CD14-positive monocyte (primary cell): Measurements from ENCODE around the gene NEDD4L. TPM values are rescaled to one million over a fixed set of nuclear protein-coding genes. Genes with fewer than 3 reads are reported as not detected.

ENCODE experiments used
- DNase-seq, 3 donors: peaks; one replicate each; pipeline ENCODE4 v3.0.0-alpha.2; 2011 to 2022
- H2AFZ ChIP-seq: 2 replicates; pipeline ENCODE4 v1.6.0; 2012; ENCODE audit warnings: mild to moderate bottlenecking, low read depth, low read length, inconsistent platforms; ENCODE audit not compliant: insufficient read depth, poor library complexity, severe bottlenecking
- H3K27ac ChIP-seq, 2 donors: 1 replicate in 1 of 2; 2 replicates in 1 of 2; pipeline ENCODE4 v1.5.1; 2012 to 2013; ENCODE audit warnings: low read length in 2 of 2, control low read depth in 1 of 2, inconsistent platforms in 1 of 2, low read depth in 1 of 2, mild to moderate bottlenecking in 1 of 2
- H3K27me3 ChIP-seq, 2 donors: one replicate each; pipeline versions ENCODE4 v1.6.0 to v1.6.1; 2011 to 2013; ENCODE audit warnings: low read length in 2 of 2; ENCODE audit not compliant: control insufficient read depth in 2 of 2, insufficient read depth in 2 of 2
- H3K36me3 ChIP-seq, 2 donors: replicated peaks in 1 of 2; 1 replicate in 1 of 2; 2 replicates in 1 of 2; pipeline versions ENCODE4 v1.5.1 to v1.6.1; 2012 to 2013; ENCODE audit warnings: low read length in 2 of 2, control low read depth in 1 of 2, inconsistent platforms in 1 of 2, mild to moderate bottlenecking in 1 of 2; ENCODE audit not compliant: insufficient read depth in 2 of 2, control insufficient read depth in 1 of 2
- H3K4me1 ChIP-seq, 2 donors: 1 replicate in 1 of 2; 2 replicates in 1 of 2; pipeline versions ENCODE4 v1.5.1 to v1.6.1; 2012 to 2013; ENCODE audit warnings: low read length in 2 of 2, control low read depth in 1 of 2, inconsistent platforms in 1 of 2, mild to moderate bottlenecking in 1 of 2, moderate library complexity in 1 of 2; ENCODE audit not compliant: insufficient read depth in 2 of 2, control insufficient read depth in 1 of 2
- H3K4me2 ChIP-seq: replicated peaks from 2 replicates; pipeline ENCODE3; 2012; ENCODE audit warnings: low read length, moderate library complexity, mild to moderate bottlenecking; ENCODE audit not compliant: poor library complexity, severe bottlenecking; ENCODE audit errors: extremely low read depth
- H3K4me3 ChIP-seq, 3 experiments: fragments of 200-600 bp in 1 of 3; sonication (generic) in 1 of 3; replicated peaks in 1 of 3; 1 replicate in 2 of 3; 2 replicates in 1 of 3; pipeline ENCODE4 v1.5.1; 2011 to 2013; ENCODE audit warnings: low read length in 3 of 3, mild to moderate bottlenecking in 3 of 3, control low read depth in 2 of 3, low read depth in 2 of 3, inconsistent platforms in 1 of 3, moderate library complexity in 1 of 3
- H3K79me2 ChIP-seq: 2 replicates; pipeline ENCODE4 v1.6.0; 2012; ENCODE audit warnings: mild to moderate bottlenecking, control low read depth, inconsistent platforms, low read length, moderate library complexity; ENCODE audit not compliant: insufficient read depth
- H3K9ac ChIP-seq: 2 replicates; pipeline ENCODE4 v1.6.0; 2017; ENCODE audit warnings: low read length, mild to moderate bottlenecking; ENCODE audit not compliant: insufficient read depth, poor library complexity, severe bottlenecking
- H3K9me3 ChIP-seq, 2 donors: replicated peaks in 1 of 2; 1 replicate in 1 of 2; 2 replicates in 1 of 2; pipeline versions ENCODE4 v1.5.1 to v1.6.1; 2012 to 2013; ENCODE audit warnings: low read length in 2 of 2, control low read depth in 1 of 2; ENCODE audit not compliant: control insufficient read depth in 1 of 2, insufficient read depth in 1 of 2
- H4K20me1 ChIP-seq: 2 replicates; pipeline ENCODE4 v1.6.0; 2012; ENCODE audit warnings: mild to moderate bottlenecking, low read length, control low read depth, moderate library complexity; ENCODE audit not compliant: insufficient read depth
- H3K27ac Mint-ChIP-seq, 7 donors: one replicate each; pipeline ENCODE4 v1.8.0; 2020; ENCODE audit warnings: mild to moderate bottlenecking in 7 of 7, mixed read lengths in 7 of 7, moderate library complexity in 6 of 7, inconsistent platforms in 2 of 7
- H3K27me3 Mint-ChIP-seq, 3 donors: one replicate each; pipeline ENCODE4 v1.8.0; 2021 to 2022; ENCODE audit warnings: low read depth in 3 of 3, mild to moderate bottlenecking in 3 of 3, mixed read lengths in 3 of 3, moderate library complexity in 3 of 3, inconsistent platforms in 1 of 3
- H3K36me3 Mint-ChIP-seq, 2 donors: one replicate each; pipeline ENCODE4 v1.8.0; 2020; ENCODE audit warnings: mixed read lengths in 2 of 2, inconsistent platforms in 1 of 2, mild to moderate bottlenecking in 1 of 2
- H3K4me1 Mint-ChIP-seq: one replicate; pipeline ENCODE4 v1.8.0; 2020; ENCODE audit warnings: mild to moderate bottlenecking, mixed read lengths
- H3K4me3 Mint-ChIP-seq, 2 donors: one replicate each; pipeline ENCODE4 v1.8.0; 2020; ENCODE audit warnings: mild to moderate bottlenecking in 2 of 2, mixed read lengths in 2 of 2, moderate library complexity in 1 of 2
- H3K9me3 Mint-ChIP-seq, 7 donors: one replicate each; pipeline ENCODE4 v1.8.0; 2020 to 2022; ENCODE audit warnings: mixed read lengths in 7 of 7, mild to moderate bottlenecking in 6 of 7, moderate library complexity in 6 of 7, inconsistent platforms in 2 of 7
- WGBS: methylation state at CpG from one replicate; pipeline ENCODE4 v1.1.5; 2013; ENCODE audit warnings: missing lambda C conversion rate; ENCODE audit not compliant: insufficient coverage; 5-methylcytosine and 5-hydroxymethylcytosine counted together
- intact Hi-C, 2 donors: fragments of 100-400 bp; cut with micrococcal nuclease; formaldehyde crosslinking; loops; one replicate each; pipeline versions ENCODE4 v1.15.0 to v1.15.1; 2023
- polyA plus RNA-seq, 3 donors: library from polyadenylated mRNA; depleted of rRNA in 1 of 3; unstranded in 2 of 3; stranded (reverse) in 1 of 3; fragments of 300-500 nt in 2 of 3; fragments of >200 nt in 1 of 3; fragmentation: Illumina TruSeq in 2 of 3; gene quantifications; 1 replicate in 2 of 3; 2 replicates in 1 of 3; pipeline ENCODE4 v1.2.3, GENCODE V29; 2012 to 2021
- TF ChIP-seq, protein P1 (sequence below): fragments of 200-600 bp; IDR thresholded peaks from one replicate; pipeline ENCODE4 v1.8.0; 2022; ENCODE audit warnings: antibody characterized with exemption, mild to moderate bottlenecking

NEDD4L gene
- polyA plus RNA-seq, 3 donors = 2.5 to 5.2 (median 4.5) TPM

DNA sequence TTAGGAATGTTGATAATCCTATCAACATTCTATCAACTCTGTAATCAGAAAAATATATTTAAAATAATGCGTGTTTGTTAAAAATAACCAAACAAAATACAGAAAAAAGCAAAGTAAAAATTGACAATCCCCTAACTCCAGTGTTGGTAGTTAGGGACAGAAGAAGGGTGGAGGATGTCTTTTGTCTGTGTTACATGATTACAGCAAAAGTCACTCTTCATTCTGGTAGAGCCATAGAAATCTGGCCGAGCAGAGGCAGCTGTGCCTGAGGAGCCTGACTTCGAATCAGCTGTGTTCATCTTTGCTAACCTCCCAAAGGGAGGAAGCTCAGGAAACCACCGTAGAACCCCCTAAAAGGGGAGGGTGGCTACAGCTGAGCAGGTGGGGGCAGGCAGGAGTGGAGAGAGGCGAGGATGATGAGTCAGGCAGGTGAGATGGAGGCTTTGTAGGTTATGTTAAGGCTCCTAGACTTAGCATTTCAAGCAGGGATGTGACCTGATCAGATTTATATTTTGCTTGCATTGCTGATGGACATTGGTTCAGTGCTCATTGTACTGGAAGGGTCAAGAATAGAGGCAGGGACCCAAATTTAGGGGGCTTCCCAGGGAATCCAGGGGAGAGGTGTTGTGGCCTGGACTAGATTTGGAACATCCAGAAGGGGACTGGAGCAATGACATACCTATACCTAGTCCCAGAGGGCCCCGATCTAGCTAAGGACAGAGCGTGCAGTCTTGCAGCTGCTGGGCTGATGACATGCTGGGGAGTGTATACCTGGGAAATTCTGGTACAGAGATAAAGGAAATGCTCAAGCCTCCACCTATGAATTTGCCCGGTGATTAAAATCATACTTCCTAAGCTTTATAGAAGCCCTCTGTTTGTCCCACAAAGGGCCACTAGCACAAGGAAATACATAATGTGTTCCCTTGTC lies 95.7 kb downstream of the NEDD4L start:
- TF ChIP-seq, protein P1, sequence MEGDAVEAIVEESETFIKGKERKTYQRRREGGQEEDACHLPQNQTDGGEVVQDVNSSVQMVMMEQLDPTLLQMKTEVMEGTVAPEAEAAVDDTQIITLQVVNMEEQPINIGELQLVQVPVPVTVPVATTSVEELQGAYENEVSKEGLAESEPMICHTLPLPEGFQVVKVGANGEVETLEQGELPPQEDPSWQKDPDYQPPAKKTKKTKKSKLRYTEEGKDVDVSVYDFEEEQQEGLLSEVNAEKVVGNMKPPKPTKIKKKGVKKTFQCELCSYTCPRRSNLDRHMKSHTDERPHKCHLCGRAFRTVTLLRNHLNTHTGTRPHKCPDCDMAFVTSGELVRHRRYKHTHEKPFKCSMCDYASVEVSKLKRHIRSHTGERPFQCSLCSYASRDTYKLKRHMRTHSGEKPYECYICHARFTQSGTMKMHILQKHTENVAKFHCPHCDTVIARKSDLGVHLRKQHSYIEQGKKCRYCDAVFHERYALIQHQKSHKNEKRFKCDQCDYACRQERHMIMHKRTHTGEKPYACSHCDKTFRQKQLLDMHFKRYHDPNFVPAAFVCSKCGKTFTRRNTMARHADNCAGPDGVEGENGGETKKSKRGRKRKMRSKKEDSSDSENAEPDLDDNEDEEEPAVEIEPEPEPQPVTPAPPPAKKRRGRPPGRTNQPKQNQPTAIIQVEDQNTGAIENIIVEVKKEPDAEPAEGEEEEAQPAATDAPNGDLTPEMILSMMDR = no peak
- H3K4me1 ChIP-seq = no peaks in the 10 kb centered on the region

GRCh38 chr18:58140387-58141325 lies 96.6 kb downstream of the NEDD4L start:
- H3K27ac ChIP-seq = no peak overlapping the region
- no peak overlapping the region for H3K4me2 ChIP-seq
- intact Hi-C loops = no loop called here
- H3K36me3 ChIP-seq = no peaks in the 10 kb centered on the region
- Mint-ChIP-seq H3K36me3 (no peaks in the 10 kb centered on the region), H3K27me3 (peaks cover 2 to 7% (median 4%) of the 10 kb centered on the region in 3 donors), H3K4me3 (no peak overlapping the region), H3K4me1 (peaks cover 2% of the 10 kb centered on the region), H3K9me3 (peaks cover 0 to 2% (median 0%) of the 10 kb centered on the region in 7 donors), H3K27ac (no peak overlapping the region)
- H2AFZ ChIP-seq = no peak overlapping the region
- no peaks in the 10 kb centered on the region for H4K20me1 ChIP-seq
- TF ChIP-seq, protein P1 = no peak
- H3K9me3 ChIP-seq = no peaks in the 10 kb centered on the region
- no peak overlapping the region for H3K4me3 ChIP-seq
- no peaks in the 10 kb centered on the region for H3K4me1 ChIP-seq
- H3K79me2 ChIP-seq = no peaks in the 10 kb centered on the region
- DNase-seq = no peak
- no peak overlapping the region for H3K9ac ChIP-seq
- WGBS = 95% methylated on average over 8 of the region's 12 CpGs
- H3K27me3 ChIP-seq = no peaks in the 10 kb centered on the region

More for the DNA sequence above, 95.7 kb downstream of the NEDD4L start:
- no peaks in the 10 kb centered on the region for H3K79me2 ChIP-seq
- Mint-ChIP-seq H3K4me1 (peaks cover 5% of the 10 kb centered on the region), H3K4me3 (no peak overlapping the region), H3K27ac (no peak overlapping the region), H3K9me3 (peaks cover 0 to 2% (median 0%) of the 10 kb centered on the region in 7 donors), H3K36me3 (no peaks in the 10 kb centered on the region), H3K27me3 (peaks cover 4 to 7% (median 7%) of the 10 kb centered on the region in 3 donors)
- H3K4me3 ChIP-seq = no peak overlapping the region
- intact Hi-C loops = loop anchor here in 1 of 2 donors (5.0 kb wide), 2 partner anchors 97 to 252 kb away; partner anchors contain the start of gene NEDD4L
- no peak overlapping the region for H2AFZ ChIP-seq
- no peak overlapping the region for H3K9ac ChIP-seq
- H3K4me2 ChIP-seq = no peak overlapping the region
- no peaks in the 10 kb centered on the region for H4K20me1 ChIP-seq
- WGBS = 19% methylated on average over 4 of the region's 8 CpGs
- no peaks in the 10 kb centered on the region for H3K27me3 ChIP-seq
- DNase-seq = no peak
- H3K36me3 ChIP-seq = no peaks in the 10 kb centered on the region
- no peaks in the 10 kb centered on the region for H3K9me3 ChIP-seq
- H3K27ac ChIP-seq = no peak overlapping the region
